Cerebellar cortex (tissue), 1 donor: ENCODE measurements around the gene TBXA2R.
"Not testable (repeated sequence)": the region's sequence is repeated elsewhere in the genome, so short reads cannot be mapped to it uniquely, and the experiment has no call there.

Experiments
- DNase-seq: peaks from one replicate; pipeline ENCODE4 v3.0.0-alpha.2; 2015; ENCODE audit warnings: low spot score

The TBXA2R gene

DNA sequence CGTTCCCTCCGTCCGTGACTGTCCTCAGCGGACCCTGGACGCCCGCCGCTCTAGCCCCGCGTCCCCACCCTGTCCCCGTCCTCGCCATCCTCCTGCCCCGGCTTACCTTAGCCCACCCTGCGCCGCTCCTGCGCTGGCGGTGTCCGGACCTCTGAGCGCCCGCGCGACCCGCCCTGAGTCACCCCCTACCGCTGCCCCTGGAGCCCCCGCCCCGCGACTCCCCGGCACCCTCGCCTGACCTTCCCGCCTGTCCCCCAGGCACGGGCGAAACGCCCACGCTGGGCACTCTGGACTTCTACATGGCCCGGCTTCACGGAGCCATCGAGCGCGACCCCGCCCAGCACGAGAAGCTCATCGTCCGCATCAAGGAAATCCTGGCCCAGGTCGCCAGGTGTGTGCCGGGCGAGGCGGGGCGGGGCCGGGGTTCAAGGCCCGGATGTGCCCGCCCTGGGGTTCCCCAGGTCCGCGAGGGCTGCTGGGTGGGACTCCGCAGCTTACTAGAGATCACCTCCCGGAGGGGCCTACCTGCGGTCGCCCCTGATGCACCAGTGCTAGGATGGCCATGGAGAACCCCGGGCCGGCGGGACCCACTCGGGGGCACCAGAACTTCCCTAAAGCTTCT, 28.8 kb downstream of the TBXA2R start:
- DNase-seq: no peak

DNA sequence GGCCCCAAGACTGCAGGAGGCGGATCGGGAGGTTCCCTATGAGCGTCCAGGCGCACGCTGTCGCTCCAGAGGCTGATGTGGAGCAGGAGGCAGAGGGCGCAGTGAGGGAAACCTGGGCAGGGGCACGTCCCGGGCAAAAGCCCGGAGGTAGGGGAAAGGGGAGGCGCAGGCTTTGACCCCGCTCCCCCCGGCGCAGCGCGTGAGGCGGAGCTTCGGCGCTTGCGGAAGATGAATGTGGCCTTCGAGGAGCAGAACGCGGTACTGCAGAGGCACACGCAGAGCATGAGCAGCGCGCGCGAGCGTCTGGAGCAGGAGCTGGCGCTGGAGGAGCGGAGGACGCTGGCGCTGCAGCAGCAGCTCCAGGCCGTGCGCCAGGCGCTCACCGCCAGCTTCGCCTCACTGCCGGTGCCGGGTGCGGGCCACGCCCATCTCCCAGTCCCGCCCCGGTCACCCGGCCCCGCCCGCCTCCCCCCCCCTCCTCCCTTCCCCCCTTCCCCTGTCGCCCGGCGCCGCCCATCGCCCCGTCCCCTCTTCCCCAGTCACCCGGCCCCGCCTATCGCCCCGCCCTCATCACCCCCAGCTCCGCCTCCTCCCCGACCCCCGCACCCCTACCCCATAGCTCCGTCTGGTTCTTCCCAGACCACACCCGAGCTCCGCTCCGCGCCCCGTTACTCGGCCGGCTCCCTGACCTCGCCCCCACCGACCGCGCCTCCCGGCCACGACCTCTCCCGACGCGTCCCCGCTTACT, 29.8 kb downstream of the TBXA2R start:
- no peak for DNase-seq

DNA sequence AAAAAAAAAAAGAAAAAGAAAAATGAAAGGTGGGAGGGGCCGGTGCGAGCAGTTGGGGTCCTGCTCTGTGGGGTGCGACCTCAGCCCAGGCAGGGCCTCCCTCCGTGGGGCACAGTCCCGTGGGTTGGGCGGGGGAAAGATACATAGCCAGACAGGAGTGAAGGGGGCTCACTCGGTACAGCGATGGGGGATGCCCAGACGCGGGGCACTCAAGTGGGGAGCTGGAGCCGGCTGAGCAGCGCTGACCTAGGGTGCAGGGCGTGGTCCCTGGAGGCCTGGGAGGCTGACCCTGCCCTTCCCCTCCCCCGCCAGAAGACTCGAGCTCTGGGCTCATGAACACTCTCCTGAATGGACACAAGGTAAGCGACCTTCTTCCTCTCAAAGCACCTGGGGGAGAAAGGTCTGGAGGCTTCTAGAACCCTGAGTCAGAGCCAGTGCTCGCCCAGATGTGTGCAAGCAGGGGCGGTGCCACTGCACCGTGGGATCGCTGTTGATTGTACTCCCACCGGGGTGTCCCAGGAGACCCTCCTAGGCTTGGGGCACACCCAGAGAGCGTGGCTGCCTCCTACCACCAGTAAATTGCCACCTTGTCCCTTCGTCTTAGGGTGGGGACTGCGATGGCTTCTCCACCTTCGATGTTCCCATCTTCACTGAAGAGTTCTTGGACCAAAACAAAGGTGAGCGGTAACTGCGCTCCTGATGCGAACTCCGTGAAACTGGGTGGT, 30.6 kb downstream of the TBXA2R start:
- no peak for DNase-seq

DNA sequence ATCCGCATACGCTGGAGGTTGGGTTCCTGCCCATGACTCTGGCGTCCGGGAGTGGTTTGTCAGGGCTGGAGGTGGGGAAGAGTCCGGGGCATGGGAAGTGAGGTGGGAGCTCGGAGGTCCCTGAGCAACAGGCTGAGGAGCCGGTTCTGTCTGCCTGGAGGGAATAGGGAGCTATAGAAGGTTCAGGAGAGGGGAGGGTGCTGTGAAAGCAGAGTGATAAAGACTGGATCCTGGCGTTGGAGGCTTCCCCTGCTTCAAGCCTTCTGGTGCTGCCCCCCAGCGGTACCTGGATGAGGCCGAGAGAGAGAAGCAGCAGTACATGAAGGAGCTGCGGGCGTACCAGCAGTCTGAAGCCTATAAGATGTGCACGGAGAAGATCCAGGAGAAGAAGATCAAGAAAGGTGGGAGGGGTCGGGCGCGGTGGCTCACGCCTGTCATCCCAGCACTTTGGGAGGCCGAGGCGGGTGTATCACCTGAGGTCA, 31.4 kb downstream of the TBXA2R start:
- DNase-seq: peak; percentile 64

DNA sequence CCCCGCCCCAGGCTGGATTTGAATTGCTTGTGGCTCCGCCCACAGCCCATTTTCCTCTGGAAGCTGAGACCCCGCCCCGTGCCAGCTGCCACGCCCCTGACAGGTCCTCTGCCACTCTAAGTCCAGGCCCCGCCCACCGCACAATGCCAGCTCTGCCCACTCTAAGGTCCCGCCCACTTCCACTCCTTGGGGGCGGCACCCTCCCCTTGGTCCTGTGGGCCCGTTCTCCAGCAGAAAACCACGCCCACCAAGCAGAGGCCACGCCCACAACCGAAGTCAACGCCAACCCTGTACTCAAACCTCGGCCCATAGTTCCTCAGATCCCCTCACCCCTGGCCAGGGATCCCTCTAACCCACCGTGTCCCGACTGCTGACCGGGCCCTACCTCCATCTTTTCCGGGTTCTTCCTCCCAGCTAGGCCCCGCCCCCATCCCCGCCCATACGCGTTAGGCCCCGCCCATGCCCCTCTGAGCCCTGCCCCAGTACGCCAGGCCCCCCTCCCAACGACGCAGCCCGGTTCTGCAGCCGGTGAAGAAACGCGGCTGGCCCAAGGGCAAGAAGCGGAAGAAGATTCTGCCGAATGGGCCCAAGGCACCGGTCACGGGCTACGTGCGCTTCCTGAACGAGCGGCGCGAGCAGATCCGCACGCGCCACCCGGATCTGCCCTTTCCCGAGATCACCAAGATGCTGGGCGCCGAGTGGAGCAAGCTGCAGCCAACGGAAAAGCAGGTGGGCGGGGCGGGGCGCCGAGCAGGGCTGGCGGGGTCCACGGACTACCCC, 32.6 kb downstream of the TBXA2R start:
- DNase-seq: peak; percentile 89

DNA sequence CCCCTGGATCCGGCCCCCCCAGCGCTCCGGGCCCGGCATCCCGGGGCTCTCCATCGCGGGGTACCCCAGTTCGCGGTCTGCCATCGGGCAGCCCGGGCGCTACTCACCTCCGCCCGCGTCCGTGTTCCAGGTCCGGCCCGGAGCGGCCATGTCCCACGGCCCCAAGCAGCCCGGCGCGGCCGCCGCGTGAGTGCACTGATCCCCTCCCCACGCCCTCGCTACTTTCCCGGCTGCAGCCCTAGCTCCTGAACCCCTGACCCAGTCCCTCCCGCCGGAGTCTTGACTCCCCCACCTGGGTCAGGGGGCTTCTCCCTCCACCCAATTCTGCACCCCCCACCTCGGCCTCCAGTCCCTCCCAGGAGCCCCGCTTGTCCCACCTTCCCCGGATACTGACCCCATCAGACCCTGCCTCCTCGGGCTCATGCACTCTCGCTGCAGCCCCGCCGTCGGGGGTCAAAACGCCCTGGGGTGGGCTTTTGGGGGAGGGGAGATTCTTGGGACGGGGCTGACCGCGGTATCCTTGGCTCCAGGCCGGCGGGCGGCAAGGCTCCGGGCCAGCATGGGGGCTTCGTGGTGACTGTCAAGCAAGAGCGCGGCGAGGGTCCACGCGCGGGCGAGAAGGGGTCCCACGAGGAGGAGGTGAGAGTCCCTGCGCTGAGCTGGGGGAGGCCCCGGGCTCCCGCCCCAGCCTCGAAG, 33.4 kb downstream of the TBXA2R start:
- DNase-seq: no peak

DNA sequence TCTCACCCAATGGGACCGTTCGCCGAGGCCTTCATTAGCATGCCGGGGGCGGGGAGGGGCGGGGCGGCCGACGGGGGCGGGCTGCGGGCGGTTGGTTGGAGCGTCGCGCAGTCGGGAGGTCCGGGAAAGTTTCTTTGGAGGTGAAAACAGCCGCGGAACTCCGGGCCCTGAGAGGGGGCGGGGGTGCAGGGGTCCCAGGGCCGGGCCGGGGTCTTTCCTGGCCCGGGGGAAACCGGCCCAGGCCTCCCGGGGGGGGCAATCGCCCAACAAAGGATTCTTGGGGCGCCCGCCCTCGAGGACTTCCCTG, 33.9 kb downstream of the TBXA2R start, which contains the start of gene HMG20B:
Gene HMG20B, plus strand, starts transcription at position 90 of the 307 bp plus-strand sequence. CDS start 366 bp downstream, outside the sequence.
- DNase-seq: no peak

DNA sequence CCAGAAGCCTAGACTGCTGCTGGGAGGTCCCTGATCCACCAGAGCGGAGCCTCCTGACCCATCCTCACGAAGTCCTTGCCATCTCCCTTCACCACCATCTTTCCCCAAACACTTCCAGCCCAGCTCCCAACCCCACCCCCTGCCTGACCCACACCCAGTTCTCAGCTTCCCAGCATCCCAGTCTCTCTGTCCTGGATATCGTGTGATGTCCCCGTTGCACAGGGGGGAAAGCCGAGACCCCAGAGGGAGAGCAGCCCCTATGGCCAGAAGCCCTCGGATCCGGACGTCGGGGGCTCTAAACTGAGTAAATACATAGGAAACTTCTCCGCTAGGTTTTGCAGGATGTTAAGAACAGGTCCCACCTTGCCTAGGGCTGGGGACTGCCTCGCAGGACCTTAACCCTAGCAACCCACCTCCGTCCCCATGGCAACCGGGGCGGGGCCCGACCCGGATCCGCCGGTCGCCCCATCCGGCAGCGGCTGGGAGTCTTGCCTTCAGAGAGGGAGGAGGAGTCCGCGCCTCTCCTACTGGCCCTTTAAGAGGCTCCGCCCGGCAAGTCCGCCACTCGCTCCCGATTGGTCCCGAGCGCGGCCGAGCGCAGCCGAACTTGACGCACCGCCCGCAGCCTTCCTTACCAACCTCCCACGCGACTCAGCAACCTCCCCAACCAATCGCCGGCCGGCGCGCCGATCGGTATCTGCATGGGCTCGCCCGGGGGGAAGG, 34.4 kb downstream of the TBXA2R start:
- DNase-seq: peak; percentile 99

DNA sequence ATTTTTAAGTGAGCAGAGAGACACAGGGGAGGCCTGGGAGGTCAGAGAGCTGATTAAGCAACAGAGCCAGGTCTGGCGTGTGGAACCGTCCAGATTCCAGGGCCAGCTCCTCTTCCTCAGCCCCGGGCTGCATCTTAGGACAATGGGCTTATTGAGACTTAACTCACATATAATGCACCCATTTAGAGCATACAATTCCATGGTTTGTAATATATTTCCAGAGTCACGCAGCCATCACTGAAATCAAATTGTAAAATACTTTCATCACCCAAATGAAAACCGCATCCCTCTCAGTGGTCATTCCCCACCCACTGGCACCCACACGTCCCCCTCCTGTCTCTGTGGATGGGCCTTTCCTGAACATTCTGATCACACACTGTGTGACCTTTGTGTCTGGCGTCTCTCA, 36.1 kb downstream of the TBXA2R start:
- no peak for DNase-seq

DNA sequence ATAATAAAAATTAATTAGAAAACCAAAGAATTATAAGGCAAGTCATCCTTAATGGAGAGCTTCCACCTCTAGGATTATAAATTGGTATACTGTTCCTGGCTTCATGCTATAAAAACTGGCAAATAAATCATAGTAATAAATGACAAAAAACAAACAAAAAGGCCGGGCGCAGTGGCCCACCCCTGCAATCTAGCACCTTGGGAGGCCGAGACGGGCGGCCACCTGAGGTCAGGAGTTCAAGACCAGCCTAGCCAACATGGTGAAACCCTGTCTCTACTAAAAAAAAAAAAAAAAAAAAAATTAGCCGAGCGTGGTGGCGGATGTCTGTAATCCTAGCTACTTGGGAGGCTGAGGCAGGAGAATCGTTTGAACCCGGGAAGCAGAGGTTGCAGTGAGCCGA, 36.6 kb downstream of the TBXA2R start:
- DNase-seq: not testable (repeated sequence)

DNA sequence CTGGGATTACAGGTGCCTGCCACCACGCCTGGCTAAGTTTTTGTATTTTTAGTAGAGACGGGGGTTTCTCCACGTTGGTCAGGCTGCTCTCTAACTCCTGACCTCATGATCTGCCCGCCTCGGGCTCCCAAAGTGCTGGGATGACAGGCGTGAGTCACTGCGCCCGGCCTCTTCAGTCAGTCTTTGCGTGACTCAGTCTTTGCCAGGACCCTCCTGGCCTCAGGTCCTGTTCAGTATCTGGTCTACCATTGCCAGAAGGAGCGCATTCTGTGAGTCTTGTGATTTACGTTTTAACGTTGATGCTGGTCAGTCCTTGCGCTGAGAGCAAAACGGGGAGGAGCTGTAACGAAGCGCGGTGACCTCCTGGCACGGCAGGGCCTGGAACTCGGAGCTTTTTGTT, 41.5 kb downstream of the TBXA2R start:
- DNase-seq: no peak

DNA sequence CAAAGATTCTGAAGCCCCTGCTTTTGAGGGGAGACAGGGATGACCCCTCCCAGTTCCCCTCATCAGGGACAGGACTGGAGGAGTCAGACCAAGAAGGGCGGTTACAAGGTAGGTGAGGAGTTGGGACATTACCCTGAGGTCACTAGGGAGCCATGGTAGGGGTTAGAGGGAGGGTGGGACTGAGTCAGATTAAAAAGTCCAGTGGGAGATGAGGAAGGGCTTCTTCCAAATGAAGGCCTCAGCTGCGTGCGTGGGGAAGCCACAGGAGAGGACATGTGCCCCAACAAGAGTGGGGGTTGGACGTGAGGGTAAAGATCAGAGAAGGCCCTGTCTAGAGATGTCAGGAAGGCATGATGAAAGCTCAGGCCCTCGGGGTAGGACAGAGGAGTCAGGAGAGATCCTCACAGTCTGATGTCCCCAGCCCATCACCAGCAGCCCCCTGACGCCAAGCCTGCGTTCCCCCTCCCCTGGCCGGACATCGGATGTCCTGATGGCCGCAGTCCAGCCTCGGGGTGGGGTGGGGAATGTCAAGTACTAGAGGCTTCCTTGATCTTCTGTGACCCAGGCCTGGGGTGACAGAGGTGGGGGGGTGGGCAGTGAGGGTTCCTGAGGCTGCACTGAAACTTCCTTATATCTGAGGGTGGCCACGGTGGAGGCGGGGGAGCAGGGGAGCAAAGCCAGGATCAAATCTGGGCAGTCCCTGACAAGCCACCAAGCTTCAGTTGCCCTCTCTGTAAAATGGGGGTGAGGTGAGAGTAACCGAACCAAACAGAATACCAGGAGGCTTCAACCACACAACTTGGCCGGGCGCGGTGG, 42.8 kb downstream of the TBXA2R start:
- DNase-seq: no peak

DNA sequence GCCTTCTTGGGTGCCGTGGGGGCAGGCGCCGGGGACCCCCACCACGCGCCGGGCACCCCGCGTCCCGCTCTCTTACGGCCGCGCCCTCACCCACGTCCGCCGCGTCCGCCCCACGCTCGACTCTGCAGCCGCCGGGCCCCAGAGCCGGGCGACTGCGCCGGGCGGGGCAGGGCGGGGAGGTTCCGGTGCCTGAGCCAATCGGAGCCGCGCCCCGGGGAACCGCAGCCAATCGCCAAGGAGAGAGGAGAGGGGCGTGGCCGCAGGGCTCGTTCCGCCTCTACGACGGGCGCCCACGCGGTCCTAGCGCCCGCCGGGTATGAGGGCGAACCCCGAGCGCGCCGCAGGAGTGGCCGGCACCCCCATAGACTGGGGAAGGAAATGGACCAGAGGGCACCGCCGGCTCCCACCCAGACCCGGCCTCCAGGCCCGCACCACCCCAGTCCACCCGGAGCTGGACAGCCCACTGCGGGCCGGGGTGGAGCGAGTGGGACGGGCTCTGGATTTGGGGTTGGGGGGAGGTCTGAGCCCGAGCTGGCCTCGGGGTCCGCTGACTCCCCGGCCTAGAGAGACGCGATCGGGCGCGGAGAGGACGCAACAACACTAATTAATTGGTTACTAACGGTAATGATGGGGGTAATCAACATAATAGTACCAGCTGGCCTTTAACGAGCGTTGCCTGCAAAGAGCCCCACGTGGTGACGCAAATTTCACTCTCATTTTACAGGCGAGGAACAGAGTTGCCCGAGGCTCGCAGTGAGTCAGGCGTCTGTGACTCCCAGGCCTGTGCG, 49.0 kb downstream of the TBXA2R start, which contains the start of gene MFSD12:
Gene MFSD12, minus strand, starts transcription at position 126 of the 788 bp plus-strand sequence. CDS start 183 bp downstream, outside the sequence.
- peak; percentile 91 for DNase-seq

DNA sequence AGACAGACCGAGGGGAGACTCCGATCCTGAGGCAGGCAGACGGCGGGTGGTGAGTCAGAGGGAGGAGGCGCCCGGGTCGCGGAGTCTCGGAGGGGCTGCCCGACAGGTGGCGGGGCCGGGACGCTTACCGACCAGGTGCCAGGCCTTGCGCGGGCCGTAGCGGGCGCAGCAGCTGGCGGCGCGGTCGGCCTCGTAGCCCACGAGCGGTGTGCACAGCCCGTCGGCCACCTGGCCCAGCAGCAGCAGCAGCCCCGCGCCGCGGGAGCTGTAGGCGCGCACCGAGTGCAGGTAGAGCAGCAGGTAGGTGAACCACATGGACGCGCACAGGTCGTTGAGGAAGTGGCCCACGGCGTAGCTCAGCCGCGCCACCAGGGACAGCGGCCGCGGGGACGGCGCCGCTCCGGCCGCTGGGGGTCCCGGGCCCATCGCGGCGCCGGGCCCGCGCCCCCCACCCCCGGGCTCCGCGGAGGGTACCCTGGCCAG, 49.7 kb downstream of the TBXA2R start:
- no peak for DNase-seq

DNA sequence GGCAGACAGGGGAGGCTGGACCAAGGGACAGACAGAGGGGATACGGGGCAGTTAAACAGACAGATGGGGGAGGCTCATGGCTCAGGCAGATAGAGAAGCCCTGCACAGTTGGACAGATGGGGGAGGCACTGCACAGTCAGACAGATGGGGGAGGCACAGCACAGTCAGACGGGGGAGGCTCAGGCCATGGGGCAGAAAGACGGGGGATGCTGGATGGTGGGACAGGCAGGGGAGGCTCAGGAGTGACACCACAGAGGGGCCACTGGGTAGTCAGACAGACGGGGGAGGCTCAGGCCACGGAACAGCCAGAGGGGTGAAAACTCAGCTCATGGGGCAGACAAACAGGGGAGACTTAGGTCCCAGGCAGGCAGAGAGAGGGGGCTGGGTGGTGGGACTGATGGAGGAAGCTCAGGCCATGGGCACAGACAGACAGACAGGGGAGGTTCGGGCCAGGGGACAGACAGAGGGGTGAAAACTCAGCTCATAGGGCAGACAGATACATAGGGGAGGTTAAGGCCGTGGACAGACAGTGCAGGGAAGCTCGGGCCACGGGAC, 50.2 kb downstream of the TBXA2R start:
- DNase-seq: no peak

DNA sequence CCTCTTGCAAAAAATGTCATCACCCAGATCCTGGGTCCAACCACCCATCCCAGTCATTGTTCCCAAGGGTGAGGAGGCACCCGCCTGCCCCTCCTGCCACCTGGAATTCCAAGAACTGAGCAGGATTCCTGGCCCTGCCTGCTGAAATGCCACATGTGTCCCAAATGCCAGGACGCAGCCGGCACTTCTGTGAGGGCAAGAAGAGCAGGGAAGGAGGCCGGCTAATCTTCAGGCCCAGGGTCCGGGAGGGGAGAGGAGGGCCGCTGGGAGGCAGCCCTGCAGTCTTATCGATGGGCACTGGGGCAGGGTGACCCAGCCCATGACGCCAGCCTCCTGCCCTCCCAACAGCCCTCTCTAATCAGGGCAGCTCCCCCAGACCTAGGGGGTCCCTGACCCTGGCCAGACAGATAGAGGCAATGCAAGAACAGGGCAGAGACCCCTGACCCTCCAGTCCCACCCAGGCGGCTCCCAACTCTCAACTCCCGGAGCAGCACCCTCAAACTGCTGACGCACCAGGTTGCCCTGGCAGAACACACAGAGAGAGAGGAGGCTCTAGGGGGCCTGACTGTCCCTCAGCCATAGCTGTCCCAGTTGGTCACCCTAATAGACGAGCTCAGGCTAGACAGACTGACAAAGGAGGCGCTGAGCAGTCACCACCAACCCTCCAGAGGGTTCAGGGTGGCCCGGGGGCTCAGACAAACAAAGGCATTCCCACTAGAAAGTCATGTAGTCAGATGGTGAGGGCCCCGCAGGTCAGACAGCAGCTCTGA, 50.8 kb downstream of the TBXA2R start:
- no peak for DNase-seq

DNA sequence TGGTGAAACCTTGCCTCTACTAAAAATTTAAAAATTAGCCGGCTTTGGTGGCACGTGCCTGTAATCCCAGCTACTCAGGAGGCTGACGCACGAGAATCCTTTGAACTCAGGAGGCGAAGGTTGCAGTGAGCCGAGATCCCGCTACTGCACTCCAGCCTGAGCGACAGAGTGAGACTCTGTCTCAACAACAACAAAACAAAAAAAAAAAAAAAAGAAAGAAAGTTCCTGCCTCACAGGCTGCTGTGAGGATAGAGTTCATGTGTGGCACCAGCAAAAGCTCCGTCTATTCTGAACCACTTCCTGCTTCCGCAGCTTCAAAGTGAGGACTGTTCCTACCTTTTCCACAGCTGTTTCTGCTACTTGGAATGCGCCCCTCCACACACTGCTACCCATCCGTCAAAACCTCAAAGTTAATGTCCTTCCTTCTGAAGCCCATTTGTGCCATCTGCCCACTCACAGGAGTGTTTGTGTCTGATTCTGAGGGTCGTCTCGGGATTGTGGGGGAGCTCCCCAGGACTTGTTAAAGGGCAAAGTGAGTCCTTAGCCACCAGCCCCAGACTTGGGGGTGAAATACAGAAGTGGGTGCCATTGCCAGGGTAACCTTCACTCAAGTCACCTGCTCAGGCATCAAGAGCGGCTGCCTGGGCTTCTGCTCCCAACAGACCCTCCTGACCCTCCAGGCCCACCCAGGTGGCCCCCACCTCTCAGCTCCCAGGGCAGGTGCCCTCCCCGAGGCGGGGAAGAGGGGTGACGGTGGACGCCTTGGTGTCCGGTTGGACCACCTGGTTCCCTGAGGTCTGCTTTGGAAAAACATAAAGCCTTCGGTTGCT, 52.2 kb downstream of the TBXA2R start:
- no peak for DNase-seq
